Measurements from ENCODE around the gene MAGEA12.
"Not testable (repeated sequence)": the region's sequence is repeated elsewhere in the genome, so short reads cannot be mapped to it uniquely, and the experiment has no call there.

Gene MAGEA12, protein sequence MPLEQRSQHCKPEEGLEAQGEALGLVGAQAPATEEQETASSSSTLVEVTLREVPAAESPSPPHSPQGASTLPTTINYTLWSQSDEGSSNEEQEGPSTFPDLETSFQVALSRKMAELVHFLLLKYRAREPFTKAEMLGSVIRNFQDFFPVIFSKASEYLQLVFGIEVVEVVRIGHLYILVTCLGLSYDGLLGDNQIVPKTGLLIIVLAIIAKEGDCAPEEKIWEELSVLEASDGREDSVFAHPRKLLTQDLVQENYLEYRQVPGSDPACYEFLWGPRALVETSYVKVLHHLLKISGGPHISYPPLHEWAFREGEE

DNA sequence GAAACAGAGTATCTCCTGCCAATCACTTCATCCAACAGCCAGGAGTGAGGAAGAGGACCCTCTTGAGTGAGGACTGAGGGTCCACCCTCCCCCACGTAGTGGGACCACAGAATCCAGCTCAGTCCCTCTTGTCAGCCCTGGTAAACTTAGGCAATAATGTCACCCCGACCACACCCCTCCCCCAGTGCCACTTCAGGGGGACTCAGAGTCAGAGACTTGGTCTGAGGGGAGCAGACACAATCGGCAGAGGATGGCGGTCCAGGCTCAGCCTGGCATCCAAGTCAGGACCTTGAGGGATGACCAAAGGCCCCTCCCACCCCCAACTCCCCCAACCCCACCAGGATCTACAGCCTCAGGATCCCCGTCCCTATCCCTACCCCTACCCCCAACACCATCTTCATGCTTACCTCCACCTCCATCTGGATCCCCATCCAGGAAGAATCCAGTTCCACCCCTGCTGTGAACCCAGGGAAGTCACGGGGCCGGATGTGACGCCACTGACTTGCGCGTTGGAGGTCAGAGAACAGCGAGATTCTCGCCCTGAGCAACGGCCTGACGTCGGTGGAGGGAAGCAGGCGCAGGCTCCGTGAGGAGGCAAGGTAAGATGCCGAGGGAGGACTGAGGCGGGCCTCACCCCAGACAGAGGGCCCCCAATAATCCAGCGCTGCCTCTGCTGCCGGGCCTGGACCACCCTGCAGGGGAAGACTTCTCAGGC, at the start of gene MAGEA12, which contains the start of gene CSAG1:
TSS of gene MAGEA12 (plus strand) at position 497 of the 715 bp plus-strand sequence. CDS start 2,405 bp downstream, outside the sequence.
TSS of gene CSAG1 (minus strand) at position 461 of the 715 bp plus-strand sequence. CDS start 1,261 bp downstream, outside the sequence.
- DNase-seq (ENCODE audit: low read depth): peak; percentile 46

DNA sequence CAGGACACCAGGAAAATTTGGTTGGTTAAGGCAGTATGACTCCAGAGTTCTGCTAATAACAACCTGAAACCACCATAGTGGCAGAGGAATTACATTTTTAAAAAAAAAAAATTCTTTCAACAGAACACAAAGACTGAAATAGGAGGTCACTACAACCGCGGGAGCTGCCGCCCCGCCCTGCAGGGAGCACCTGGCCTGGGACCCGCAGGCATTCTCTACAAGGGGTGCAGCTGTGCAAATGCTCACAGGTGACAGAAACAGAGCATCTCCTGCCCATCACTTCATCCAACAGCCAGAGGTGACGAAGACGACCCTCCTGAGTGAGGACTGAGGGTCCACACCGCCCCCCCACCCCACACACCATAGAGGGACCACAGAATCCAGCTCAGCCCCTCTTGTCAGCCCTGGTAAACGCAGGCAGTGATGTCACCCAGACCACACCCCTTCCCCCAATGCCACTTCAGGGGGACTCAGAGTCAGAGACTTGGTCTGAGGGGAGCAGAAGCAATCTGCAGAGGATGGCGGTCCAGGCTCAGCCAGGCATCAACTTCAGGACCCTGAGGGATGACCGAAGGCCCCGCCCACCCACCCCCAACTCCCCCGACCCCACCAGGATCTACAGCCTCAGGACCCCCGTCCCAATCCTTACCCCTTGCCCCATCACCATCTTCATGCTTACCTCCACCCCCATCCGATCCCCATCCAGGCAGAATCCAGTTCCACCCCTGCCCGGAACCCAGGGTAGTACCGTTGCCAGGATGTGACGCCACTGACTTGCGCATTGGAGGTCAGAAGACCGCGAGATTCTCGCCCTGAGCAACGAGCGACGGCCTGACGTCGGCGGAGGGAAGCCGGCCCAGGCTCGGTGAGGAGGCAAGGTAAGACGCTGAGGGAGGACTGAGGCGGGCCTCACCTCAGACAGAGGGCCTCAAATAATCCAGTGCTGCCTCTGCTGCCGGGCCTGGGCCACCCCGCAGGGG, 35.3 kb upstream of the MAGEA12 start, which contains the start of gene MAGEA3:
TSS of gene MAGEA3 (plus strand) at position 843 of the 980 bp plus-strand sequence. CDS start 2,039 bp downstream, outside the sequence.
- not testable (repeated sequence) for DNase-seq (ENCODE audit: low read depth)

DNA sequence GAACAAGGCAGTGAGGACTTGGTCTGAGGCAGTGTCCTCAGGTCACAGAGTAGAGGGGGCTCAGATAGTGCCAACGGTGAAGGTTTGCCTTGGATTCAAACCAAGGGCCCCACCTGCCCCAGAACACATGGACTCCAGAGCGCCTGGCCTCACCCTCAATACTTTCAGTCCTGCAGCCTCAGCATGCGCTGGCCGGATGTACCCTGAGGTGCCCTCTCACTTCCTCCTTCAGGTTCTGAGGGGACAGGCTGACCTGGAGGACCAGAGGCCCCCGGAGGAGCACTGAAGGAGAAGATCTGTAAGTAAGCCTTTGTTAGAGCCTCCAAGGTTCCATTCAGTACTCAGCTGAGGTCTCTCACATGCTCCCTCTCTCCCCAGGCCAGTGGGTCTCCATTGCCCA, 33.2 kb upstream of the MAGEA12 start:
- not testable (repeated sequence) for DNase-seq (ENCODE audit: low read depth)

DNA sequence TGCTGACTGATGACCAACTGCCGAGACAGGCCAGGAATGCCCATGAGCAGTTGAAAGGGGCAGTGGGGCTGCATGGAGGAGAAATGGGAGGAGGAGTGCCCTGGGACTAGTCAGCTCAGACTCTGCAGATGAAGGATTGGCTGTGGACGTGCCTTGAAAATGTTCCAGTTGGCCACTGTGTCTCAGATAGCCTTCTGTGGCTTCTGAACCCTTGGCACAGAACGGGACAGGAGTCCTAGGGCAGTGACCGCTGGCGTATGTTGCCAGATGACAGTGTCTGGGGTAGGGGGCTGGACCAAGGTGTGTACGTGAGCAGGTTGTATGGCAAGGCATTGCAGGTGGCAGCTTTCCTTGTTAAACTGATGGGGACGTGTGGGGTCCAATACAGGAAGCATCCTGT, 27.1 kb upstream of the MAGEA12 start:
- not testable (repeated sequence) for DNase-seq (ENCODE audit: low read depth)

DNA sequence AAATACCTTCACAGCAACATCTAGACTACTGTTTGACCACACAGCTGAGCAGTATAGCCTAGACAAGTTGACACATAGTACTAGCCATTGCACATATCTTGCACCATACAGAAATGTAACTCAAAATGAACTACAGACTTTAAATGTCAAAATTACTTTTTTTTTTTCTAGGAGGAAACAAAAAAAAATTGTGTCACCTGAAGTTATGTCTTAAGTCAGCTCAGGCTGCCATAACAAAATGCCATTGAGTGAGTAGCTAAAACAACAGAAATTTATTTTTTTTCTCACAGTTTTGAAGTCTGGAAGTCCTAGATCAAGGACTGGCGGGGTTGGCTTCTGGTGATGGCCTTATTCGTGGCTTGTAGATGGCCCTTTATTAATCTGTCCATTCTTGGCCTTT, 24.4 kb upstream of the MAGEA12 start, which contains the start of gene CSAG2:
TSS of gene CSAG2 (minus strand) at position 101 of the 400 bp plus-strand sequence. CDS start 161 bp downstream, outside the sequence.
- DNase-seq (ENCODE audit: low read depth): not testable (repeated sequence)

DNA sequence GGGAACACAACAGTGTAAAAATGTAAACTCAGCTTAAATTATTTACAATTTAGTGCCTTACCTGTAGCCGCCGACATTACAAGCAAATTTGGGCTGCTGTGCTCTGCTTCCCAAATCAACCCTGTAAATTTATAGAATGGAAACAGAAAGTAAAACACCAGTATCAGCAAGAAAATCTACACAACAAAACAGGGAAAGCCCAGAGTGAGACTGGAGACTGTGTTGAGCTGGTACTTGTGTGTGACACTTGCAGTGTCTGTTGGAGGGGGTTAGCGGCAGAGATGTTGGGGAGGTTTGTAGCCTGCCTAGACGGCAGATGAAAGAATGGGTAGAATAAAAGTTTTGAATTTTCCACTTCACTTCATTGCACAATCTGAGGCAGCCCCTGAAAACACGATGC, 20.4 kb upstream of the MAGEA12 start:
- DNase-seq (ENCODE audit: low read depth): not testable (repeated sequence)

DNA sequence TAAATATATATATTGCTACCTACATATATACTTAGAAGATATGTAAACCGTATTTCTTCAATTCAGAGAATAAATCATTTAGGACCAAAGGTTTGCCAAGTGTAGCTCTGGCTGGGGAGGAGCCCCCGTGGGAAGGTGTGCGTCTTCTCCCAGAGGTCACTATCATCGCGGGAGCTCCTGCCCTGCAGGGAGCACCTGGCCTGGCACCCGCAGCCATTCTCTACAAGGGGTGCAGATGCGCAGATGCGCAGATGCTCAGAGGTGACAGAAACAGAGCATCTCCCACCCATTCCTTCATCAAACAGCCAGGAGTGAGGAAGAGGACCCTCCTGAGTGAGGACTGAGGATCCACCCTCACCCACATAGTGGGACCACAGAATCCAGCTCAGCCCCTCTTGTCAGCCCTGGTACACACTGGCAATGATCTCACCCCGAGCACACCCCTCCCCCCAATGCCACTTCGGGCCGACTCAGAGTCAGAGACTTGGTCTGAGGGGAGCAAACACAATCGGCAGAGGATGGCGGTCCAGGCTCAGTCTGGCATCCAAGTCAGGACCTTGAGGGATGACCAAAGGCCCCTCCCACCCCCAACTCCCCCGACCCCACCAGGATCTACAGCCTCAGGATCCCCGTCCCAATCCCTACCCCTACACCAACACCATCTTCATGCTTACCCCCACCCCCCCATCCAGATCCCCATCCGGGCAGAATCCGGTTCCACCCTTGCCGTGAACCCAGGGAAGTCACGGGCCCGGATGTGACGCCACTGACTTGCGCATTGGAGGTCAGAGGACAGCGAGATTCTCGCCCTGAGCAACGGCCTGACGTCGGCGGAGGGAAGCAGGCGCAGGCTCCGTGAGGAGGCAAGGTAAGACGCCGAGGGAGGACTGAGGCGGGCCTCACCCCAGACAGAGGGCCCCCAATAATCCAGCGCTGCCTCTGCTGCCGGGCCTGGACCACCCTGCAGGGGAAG, 19.5 kb upstream of the MAGEA12 start, which contains the start of gene MAGEA2B:
TSS of gene MAGEA2B (plus strand) at position 814 of the 973 bp plus-strand sequence. CDS start 2,479 bp downstream, outside the sequence.
- not testable (repeated sequence) for DNase-seq (ENCODE audit: low read depth)

DNA sequence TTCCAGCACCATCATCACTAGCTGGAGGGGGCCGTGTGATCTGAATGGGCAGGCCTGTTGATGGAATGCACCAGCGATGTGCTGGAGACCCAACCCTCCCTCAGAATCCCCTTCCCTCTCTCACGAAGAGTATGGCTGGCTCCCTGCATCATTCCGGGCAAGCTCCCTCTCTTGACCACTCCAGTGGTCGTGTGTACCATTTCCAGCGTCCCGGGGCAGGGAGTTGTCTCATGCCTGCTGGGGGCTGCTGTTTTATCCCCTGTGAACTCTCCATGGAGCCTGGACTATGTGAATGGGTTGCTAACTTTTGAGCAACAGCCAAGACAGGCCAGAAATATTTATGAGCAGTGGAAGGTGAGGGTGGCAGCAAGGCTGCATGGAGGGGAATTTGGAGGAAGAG, 8.1 kb upstream of the MAGEA12 start:
- DNase-seq (ENCODE audit: low read depth): no peak

DNA sequence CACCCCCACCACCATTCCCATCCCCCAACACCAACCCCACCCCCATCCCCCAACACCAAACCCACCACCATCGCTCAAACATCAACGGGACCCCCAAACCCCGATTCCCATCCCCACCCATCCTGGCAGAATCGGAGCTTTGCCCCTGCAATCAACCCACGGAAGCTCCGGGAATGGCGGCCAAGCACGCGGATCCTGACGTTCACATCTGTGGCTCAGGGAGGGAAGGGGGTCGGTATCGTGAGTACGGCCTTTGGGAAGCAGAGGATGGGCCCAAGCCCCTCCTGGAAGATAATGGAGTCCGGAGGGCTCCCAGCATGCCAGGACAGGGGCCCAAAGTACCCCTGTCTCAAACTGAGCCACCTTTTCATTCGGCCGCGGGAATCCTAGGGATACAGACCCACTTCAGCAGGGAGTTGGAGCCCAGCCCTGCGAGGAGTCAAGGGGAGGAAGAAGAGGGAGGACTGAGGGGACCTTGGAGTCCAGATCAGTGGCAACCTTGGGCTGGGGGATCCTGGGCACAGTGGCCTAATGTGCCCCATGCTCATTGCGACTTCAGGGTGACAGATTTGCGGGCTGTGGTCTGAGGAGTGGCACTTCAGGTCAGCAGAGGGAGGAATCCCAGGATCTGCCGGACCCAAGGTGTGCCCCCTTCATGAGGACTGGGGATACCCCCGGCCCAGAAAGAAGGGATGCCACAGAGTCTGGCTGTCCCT, 744 bp downstream of the MAGEA12 start:
- DNase-seq (ENCODE audit: low read depth): not testable (repeated sequence)

DNA sequence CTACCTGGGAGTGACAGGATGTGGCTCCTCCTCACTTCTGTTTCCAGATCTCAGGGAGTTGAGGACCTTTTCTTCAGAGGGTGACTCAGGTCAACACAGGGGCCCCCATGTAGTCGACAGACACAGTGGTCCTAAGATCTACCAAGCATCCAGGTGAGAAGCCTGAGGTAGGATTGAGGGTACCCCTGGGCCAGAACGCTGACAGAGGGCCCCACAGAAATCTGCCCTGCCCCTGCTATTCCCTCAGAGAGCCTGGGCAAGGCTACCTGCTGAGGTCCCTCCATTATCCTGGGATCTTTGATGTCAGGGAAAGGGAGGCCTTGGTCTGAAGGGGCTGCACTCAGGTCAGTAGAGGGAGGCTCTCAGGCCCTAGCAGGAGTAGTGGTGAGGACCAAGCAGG, 1.5 kb downstream of the MAGEA12 start:
- DNase-seq (ENCODE audit: low read depth): no peak

DNA sequence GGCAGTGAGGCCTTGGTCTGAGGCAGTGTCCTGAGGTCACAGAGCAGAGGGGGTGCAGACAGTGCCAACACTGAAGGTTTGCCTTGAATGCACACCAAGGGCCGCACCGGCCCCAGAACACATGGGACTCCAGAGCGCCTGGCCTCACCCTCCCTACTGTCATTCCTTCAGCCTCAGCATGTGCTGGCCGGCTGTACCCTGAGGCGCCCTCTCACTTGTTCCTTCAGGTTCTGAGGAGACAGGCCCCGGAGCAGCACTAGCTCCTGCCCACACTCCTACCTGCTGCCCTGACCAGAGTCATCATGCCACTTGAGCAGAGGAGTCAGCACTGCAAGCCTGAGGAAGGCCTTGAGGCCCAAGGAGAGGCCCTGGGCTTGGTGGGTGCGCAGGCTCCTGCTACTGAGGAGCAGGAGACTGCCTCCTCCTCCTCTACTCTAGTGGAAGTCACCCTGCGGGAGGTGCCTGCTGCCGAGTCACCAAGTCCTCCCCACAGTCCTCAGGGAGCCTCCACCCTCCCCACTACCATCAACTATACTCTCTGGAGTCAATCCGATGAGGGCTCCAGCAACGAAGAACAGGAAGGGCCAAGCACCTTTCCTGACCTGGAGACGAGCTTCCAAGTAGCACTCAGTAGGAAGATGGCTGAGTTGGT, 2.4 kb downstream of the MAGEA12 start:
- no peak for DNase-seq (ENCODE audit: low read depth)

DNA sequence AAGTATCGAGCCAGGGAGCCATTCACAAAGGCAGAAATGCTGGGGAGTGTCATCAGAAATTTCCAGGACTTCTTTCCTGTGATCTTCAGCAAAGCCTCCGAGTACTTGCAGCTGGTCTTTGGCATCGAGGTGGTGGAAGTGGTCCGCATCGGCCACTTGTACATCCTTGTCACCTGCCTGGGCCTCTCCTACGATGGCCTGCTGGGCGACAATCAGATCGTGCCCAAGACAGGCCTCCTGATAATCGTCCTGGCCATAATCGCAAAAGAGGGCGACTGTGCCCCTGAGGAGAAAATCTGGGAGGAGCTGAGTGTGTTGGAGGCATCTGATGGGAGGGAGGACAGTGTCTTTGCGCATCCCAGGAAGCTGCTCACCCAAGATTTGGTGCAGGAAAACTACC, 3.0 kb downstream of the MAGEA12 start:
- DNase-seq (ENCODE audit: low read depth): not testable (repeated sequence)

DNA sequence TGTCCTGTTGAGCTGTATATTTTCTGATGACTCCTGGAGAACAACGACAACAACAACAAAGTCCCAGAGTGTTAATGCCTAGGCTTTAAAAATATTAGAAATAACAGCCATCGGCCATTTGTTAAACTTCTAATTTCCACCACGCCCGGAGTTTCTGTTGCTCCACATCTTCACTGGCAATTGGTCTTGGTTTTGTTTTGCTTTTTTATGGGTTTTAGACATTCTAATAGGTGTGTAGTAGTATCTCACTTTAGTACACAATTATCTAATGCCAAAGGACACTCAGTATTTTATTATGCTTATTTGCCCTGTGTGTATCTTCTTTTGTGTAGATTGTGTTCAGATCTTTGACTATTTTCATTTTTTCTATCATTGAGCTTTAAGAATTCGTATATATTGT, 5.0 kb downstream of the MAGEA12 start:
- DNase-seq (ENCODE audit: low read depth): no peak

DNA sequence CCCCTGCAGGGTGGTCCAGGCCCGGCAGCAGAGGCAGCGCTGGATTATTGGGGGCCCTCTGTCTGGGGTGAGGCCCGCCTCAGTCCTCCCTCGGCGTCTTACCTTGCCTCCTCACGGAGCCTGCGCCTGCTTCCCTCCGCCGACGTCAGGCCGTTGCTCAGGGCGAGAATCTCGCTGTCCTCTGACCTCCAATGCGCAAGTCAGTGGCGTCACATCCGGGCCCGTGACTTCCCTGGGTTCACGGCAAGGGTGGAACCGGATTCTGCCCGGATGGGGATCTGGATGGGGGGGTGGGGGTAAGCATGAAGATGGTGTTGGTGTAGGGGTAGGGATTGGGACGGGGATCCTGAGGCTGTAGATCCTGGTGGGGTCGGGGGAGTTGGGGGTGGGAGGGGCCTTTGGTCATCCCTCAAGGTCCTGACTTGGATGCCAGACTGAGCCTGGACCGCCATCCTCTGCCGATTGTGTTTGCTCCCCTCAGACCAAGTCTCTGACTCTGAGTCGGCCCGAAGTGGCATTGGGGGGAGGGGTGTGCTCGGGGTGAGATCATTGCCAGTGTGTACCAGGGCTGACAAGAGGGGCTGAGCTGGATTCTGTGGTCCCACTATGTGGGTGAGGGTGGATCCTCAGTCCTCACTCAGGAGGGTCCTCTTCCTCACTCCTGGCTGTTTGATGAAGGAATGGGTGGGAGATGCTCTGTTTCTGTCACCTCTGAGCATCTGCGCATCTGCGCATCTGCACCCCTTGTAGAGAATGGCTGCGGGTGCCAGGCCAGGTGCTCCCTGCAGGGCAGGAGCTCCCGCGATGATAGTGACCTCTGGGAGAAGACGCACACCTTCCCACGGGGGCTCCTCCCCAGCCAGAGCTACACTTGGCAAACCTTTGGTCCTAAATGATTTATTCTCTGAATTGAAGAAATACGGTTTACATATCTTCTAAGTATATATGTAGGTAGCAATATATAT, 20.4 kb downstream of the MAGEA12 start, which contains the start of gene MAGEA2:
TSS of gene MAGEA2 (minus strand) at position 157 of the 965 bp plus-strand sequence. CDS start 2,479 bp downstream, outside the sequence.
- not testable (repeated sequence) for DNase-seq (ENCODE audit: low read depth)

DNA sequence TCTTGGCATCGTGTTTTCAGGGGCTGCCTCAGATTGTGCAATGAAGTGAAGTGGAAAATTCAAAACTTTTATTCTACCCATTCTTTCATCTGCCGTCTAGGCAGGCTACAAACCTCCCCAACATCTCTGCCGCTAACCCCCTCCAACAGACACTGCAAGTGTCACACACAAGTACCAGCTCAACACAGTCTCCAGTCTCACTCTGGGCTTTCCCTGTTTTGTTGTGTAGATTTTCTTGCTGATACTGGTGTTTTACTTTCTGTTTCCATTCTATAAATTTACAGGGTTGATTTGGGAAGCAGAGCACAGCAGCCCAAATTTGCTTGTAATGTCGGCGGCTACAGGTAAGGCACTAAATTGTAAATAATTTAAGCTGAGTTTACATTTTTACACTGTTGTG, 21.3 kb downstream of the MAGEA12 start:
- not testable (repeated sequence) for DNase-seq (ENCODE audit: low read depth)

DNA sequence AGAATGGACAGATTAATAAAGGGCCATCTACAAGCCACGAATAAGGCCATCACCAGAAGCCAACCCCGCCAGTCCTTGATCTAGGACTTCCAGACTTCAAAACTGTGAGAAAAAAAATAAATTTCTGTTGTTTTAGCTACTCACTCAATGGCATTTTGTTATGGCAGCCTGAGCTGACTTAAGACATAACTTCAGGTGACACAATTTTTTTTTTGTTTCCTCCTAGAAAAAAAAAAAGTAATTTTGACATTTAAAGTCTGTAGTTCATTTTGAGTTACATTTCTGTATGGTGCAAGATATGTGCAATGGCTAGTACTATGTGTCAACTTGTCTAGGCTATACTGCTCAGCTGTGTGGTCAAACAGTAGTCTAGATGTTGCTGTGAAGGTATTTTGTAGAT, 25.4 kb downstream of the MAGEA12 start, which contains the start of gene CSAG3:
TSS of gene CSAG3 (plus strand) at position 301 of the 400 bp plus-strand sequence.
- not testable (repeated sequence) for DNase-seq (ENCODE audit: low read depth)

DNA sequence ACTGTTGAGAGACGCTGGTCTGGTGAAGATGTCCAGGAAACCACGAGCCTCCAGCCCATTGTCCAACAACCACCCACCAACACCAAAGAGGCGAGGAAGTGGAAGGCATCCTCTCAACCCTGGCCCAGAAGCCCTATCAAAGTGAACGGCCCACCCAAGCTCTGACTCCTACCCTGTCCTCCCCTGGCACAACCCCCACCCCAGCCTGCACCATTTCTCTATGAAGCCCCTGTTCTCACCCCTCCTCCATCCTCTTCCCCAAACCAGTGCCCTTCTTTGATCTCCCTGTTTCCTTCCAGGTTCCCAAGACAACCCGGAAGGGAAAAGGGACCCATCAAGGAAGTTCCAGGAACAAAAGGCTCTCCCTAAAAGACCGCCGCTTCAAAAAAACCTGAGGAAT, 26.0 kb downstream of the MAGEA12 start:
- DNase-seq (ENCODE audit: low read depth): not testable (repeated sequence)

Measured in HS-27A (cell line).